OCI-LY7 (cell line): ENCODE results near the gene UPK3BL1.
"Not testable (repeated sequence)": the region's sequence is repeated elsewhere in the genome, so short reads cannot be mapped to it uniquely, and the experiment has no call there.

Experiments
- EZH2phosphoT487 ChIP-seq: fragments of 200-600 bp; sonication (generic); IDR thresholded peaks from 2 replicates; pipeline ENCODE4 v1.6.1; 2018; ENCODE audit warnings: low read depth, borderline replicate concordance, mild to moderate bottlenecking, mixed run types, antibody characterized with exemption, low read length, moderate library complexity, mixed read lengths
- TF ChIP-seq, protein P1 (sequence below): fragments of 200-600 bp; sonication (generic); conservative IDR thresholded peaks from 2 replicates; pipeline ENCODE4 v1.5.1; 2014; ENCODE audit warnings: mild to moderate bottlenecking, antibody characterized with exemption, low read length, moderate library complexity, mixed read lengths

DNA sequence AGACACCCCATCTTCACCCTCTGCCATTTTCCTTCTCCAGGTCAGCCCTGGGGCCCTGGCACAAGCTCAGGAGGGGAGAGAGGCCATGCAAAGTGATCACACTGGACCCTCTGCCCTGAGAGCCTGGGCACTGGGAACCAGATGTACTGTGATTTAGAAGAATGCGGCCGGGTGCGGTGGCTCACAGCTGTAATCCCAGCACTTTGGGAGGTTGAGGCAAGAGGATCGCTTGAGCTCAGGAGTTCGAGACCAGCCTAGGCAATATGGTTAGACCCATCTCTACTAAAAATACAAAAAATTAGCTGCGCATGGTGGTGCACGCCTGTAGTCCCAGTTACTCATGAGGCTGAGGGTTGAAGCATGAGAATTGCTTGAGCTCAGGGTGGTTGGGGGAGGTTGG, 5.2 kb upstream of the UPK3BL1 start:
- TF ChIP-seq, protein P1, sequence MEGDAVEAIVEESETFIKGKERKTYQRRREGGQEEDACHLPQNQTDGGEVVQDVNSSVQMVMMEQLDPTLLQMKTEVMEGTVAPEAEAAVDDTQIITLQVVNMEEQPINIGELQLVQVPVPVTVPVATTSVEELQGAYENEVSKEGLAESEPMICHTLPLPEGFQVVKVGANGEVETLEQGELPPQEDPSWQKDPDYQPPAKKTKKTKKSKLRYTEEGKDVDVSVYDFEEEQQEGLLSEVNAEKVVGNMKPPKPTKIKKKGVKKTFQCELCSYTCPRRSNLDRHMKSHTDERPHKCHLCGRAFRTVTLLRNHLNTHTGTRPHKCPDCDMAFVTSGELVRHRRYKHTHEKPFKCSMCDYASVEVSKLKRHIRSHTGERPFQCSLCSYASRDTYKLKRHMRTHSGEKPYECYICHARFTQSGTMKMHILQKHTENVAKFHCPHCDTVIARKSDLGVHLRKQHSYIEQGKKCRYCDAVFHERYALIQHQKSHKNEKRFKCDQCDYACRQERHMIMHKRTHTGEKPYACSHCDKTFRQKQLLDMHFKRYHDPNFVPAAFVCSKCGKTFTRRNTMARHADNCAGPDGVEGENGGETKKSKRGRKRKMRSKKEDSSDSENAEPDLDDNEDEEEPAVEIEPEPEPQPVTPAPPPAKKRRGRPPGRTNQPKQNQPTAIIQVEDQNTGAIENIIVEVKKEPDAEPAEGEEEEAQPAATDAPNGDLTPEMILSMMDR: not testable (repeated sequence)
- TF ChIP-seq EZH2phosphoT487: not testable (repeated sequence)
